Endodermal cell (in vitro differentiated cells): ENCODE measurements around the gene MTFR1L. TPM values are rescaled to one million over a fixed set of nuclear protein-coding genes. Genes with fewer than 3 reads are reported as not detected.
A peak's percentile ranks its signal among the peaks of the same experiment; 100 is the strongest.

ENCODE experiments used
- DNase-seq: peaks from one replicate; pipeline ENCODE4 v3.0.0-alpha.2; 2017
- H3K27ac ChIP-seq: 2 replicates; pipeline ENCODE4 v1.5.1; 2013; ENCODE audit warnings: mild to moderate bottlenecking, low read depth, low read length, moderate library complexity
- H3K27me3 ChIP-seq: 2 replicates; pipeline ENCODE4 v1.6.1; 2013; ENCODE audit warnings: mild to moderate bottlenecking, low read length, moderate library complexity; ENCODE audit not compliant: insufficient read depth, control insufficient read depth, poor library complexity, severe bottlenecking
- H3K36me3 ChIP-seq: 2 replicates; pipeline ENCODE4 v1.7.0; 2013; ENCODE audit warnings: mild to moderate bottlenecking, low read length, moderate library complexity; ENCODE audit not compliant: control insufficient read depth, insufficient read depth
- H3K4me1 ChIP-seq: one replicate; pipeline ENCODE4 v1.7.0; 2013; ENCODE audit warnings: low read length; ENCODE audit not compliant: control insufficient read depth, insufficient read depth
- H3K4me3 ChIP-seq: 2 replicates; pipeline ENCODE4 v1.5.1; 2013; ENCODE audit warnings: mild to moderate bottlenecking, low read length, moderate library complexity
- H3K9ac ChIP-seq: 2 replicates; pipeline ENCODE4 v1.6.1; 2013; ENCODE audit warnings: mild to moderate bottlenecking, low read length, moderate library complexity; ENCODE audit not compliant: poor library complexity, severe bottlenecking; ENCODE audit errors: extremely low read depth
- H3K9me3 ChIP-seq: 2 replicates; pipeline ENCODE4 v1.6.1; 2013; ENCODE audit warnings: mild to moderate bottlenecking, low read length, moderate library complexity; ENCODE audit not compliant: control insufficient read depth
- H3K27ac Mint-ChIP-seq: 2 replicates; pipeline ENCODE4 v1.8.0; 2020; ENCODE audit warnings: mixed read lengths
- H3K27me3 Mint-ChIP-seq: 2 replicates; pipeline ENCODE4 v1.8.0; 2021; ENCODE audit warnings: mild to moderate bottlenecking, mixed read lengths; ENCODE audit not compliant: insufficient read depth
- H3K36me3 Mint-ChIP-seq: 2 replicates; pipeline ENCODE4 v1.8.0; 2020; ENCODE audit warnings: low read depth, mixed read lengths
- H3K4me1 Mint-ChIP-seq: 2 replicates; pipeline ENCODE4 v1.8.0; 2020; ENCODE audit warnings: mixed read lengths
- H3K4me3 Mint-ChIP-seq: 2 replicates; pipeline ENCODE4 v1.8.0; 2020; ENCODE audit warnings: mild to moderate bottlenecking, moderate library complexity, mixed read lengths
- H3K9me3 Mint-ChIP-seq: 2 replicates; pipeline ENCODE4 v1.8.0; 2020; ENCODE audit warnings: mild to moderate bottlenecking, mixed read lengths
- WGBS, 2 experiments: methylation state at CpG; one replicate each; pipeline versions ENCODE4 v1.1.5 to v1.1.7; 2013; ENCODE audit warnings: missing lambda C conversion rate in 2 of 2, mixed read lengths in 1 of 2; ENCODE audit not compliant: insufficient coverage in 1 of 2, insufficient read length in 1 of 2; 5-methylcytosine and 5-hydroxymethylcytosine counted together
- total RNA-seq, 2 donors: library from RNA; stranded (reverse); fragmentation: NEBNext Ultra II Directional in 1 of 2; extraction: Animal tissue kit (Norgen Biotek cat#: 25700) in 1 of 2; gene quantifications; 2 replicates in 1 of 2; 3 replicates in 1 of 2; pipeline ENCODE4 v1.2.1, GENCODE V29; 2021
- TF ChIP-seq, protein P1 (sequence below): fragments of 200-600 bp; sonication (generic); conservative IDR thresholded peaks from 2 replicates; pipeline ENCODE4 v1.5.0; 2021; ENCODE audit warnings: antibody characterized with exemption, mild to moderate bottlenecking

Gene MTFR1L
- total RNA-seq, 2 donors from 2014 or later: 31.6 to 36.2 TPM

DNA sequence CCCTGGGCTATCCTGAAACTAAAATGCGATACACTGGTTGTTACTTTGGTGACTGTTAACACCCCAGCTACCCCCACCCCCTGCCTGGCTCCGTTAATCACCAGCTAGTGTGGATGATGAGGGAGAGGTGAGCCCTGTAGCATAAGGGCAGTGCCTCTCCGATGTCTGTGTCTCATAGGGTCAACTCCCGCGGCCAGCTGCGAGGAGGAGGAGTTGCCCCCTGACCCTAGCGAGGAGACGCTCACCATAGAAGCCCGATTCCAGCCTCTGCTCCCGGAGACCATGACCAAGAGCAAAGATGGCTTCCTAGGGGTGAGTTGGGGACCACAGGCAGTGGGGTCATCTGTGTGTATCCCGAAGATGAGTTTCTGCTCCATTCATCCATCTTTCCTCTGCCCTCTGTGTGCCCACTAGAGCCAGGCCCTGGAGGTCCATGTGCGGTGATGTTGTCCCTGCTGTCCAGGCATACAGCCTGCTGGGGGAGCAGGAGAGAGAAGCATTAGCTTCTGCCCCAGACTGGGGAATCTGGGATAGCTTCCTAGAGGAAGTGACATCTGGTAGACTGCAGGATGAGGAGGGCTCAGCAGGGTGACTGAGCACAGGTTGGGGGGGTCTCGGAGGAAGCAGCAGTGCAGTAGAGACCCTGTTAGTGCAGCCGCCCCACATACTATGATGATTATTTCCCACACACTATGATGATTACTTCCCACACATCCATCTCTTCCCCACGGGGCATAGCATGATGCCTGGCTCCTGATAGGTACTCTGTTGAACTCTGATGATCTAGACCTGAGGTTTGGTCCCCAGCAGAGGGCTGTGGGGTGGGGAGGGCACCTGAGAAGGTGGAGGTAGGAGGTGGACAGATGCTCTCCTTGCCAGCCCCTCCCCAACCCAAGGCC is 14.5 kb upstream of the MTFR1L start:
- H3K9me3 Mint-ChIP-seq: no peaks in the 10 kb centered on the region
- Histone ChIP-seq H3K36me3 (peaks cover 18% of the 10 kb centered on the region), H3K27me3 (no peaks in the 10 kb centered on the region), H3K9ac (no peak overlapping the region), H3K27ac (no peak overlapping the region), H3K4me1 (peaks cover 4% of the 10 kb centered on the region), H3K4me3 (no peak overlapping the region), H3K9me3 (no peaks in the 10 kb centered on the region)
- DNase-seq: no peak
- peaks cover 15% of the 10 kb centered on the region for H3K4me1 Mint-ChIP-seq
- H3K27ac Mint-ChIP-seq: peak overlapping the region; percentile 44
- WGBS, 2 experiments: 94 to 95% methylated on average over 7 to 15 of the region's 15 CpGs
- H3K27me3 Mint-ChIP-seq: no peaks in the 10 kb centered on the region
- H3K36me3 Mint-ChIP-seq: peaks cover 17% of the 10 kb centered on the region
- no peak overlapping the region for H3K4me3 Mint-ChIP-seq
- TF ChIP-seq, protein P1, sequence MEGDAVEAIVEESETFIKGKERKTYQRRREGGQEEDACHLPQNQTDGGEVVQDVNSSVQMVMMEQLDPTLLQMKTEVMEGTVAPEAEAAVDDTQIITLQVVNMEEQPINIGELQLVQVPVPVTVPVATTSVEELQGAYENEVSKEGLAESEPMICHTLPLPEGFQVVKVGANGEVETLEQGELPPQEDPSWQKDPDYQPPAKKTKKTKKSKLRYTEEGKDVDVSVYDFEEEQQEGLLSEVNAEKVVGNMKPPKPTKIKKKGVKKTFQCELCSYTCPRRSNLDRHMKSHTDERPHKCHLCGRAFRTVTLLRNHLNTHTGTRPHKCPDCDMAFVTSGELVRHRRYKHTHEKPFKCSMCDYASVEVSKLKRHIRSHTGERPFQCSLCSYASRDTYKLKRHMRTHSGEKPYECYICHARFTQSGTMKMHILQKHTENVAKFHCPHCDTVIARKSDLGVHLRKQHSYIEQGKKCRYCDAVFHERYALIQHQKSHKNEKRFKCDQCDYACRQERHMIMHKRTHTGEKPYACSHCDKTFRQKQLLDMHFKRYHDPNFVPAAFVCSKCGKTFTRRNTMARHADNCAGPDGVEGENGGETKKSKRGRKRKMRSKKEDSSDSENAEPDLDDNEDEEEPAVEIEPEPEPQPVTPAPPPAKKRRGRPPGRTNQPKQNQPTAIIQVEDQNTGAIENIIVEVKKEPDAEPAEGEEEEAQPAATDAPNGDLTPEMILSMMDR: no peak

DNA sequence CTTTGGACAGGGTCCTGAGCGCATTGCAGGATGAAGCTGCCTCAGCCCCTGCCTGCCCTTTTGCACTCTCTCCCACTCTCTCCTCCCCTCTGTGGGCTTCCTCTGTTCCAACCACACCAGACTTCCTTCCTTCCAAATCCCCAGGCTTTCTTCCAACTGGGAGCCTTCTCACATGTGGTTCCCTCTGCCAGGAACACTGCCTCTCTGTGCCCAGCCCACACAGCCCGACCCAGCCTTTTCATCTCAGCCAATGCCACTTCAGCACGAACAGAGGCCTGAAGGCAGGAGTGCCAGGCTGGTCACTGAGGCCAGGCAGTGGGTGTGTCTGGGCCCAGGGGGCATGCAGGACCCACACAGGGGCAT is 13.9 kb upstream of the MTFR1L start:
- Mint-ChIP-seq H3K4me1 (peaks cover 11% of the 10 kb centered on the region), H3K4me3 (no peak overlapping the region), H3K9me3 (no peaks in the 10 kb centered on the region), H3K27me3 (no peaks in the 10 kb centered on the region), H3K27ac (no peak overlapping the region), H3K36me3 (peaks cover 17% of the 10 kb centered on the region)
- Histone ChIP-seq H3K27me3 (no peaks in the 10 kb centered on the region), H3K36me3 (peaks cover 18% of the 10 kb centered on the region), H3K4me1 (peaks cover 4% of the 10 kb centered on the region), H3K27ac (no peak overlapping the region), H3K9me3 (no peaks in the 10 kb centered on the region), H3K9ac (no peak overlapping the region), H3K4me3 (no peak overlapping the region)
- no peak for DNase-seq
- WGBS, 2 experiments: 88 to 100% methylated on average over 1 to 3 of the region's 3 CpGs
- TF ChIP-seq, protein P1: no peak

DNA sequence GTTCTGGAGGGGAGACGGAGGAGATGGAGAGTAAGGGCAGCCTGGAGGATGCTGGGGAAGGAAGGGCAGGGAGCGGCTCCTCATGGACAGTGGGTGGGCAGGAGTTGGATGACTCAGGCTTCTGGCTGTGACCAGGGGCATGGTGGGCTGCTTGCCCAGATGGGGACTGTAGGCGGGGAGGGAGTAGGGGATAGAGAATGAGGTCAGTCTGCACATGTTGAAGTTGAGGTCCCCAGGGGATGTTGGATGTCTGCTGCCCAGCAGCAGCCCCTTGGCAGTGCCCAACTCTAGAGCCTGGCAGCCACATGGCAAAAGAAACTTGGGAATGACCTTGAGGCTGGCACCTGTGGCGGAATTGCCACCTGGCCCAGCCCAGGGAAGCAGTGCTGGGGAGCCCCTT is 13.3 kb upstream of the MTFR1L start:
- Mint-ChIP-seq H3K36me3 (peaks cover 21% of the 10 kb centered on the region), H3K27ac (no peak overlapping the region), H3K9me3 (no peaks in the 10 kb centered on the region), H3K4me1 (peaks cover 10% of the 10 kb centered on the region), H3K27me3 (no peaks in the 10 kb centered on the region), H3K4me3 (no peak overlapping the region)
- no peak overlapping the region for H3K9ac ChIP-seq
- TF ChIP-seq, protein P1: no peak
- H3K4me1 ChIP-seq: peaks cover 4% of the 10 kb centered on the region
- 93% methylated on average over 2 to 4 of the region's 4 CpGs for WGBS, 2 experiments
- H3K27me3 ChIP-seq: no peaks in the 10 kb centered on the region
- no peak for DNase-seq
- no peak overlapping the region for H3K4me3 ChIP-seq
- no peak overlapping the region for H3K27ac ChIP-seq
- H3K36me3 ChIP-seq: peaks cover 19% of the 10 kb centered on the region
- no peaks in the 10 kb centered on the region for H3K9me3 ChIP-seq
